Lower leg skin (tissue), 4 donors: ENCODE results near the gene IDH3A. TPM values are rescaled to one million over a fixed set of nuclear protein-coding genes. Genes with fewer than 3 reads are reported as not detected.

Experiments used
- DNase-seq, 2 donors: peaks; one replicate each; pipeline ENCODE4 v3.0.0-alpha.2; 2019; ENCODE audit warnings: low spot score in 2 of 2
- H3K4me3 ChIP-seq: fragments of 200-600 bp; sonication (generic); 2 replicates; pipeline ENCODE4 v1.5.1; 2017; ENCODE audit warnings: mild to moderate bottlenecking, low read depth; ENCODE audit not compliant: poor library complexity, severe bottlenecking
- POLR2A ChIP-seq, 2 donors: fragments of 450-650 bp; IDR thresholded peaks; one replicate each; pipeline ENCODE4 v1.6.1; 2016 to 2017; ENCODE audit warnings: antibody characterized with exemption in 2 of 2, mild to moderate bottlenecking in 1 of 2, moderate library complexity in 1 of 2
- WGBS, 2 donors: methylation state at CpG; one replicate each; pipeline ENCODE4 v1.1.5; 2018; 5-methylcytosine and 5-hydroxymethylcytosine counted together
- intact Hi-C: fragments of 100-400 bp; cut with DNase I; formaldehyde crosslinking; loops from one replicate; pipeline ENCODE4 v1.15.0; 2023; ENCODE audit warnings: low total_unique reads
- total RNA-seq, 4 donors: library from RNA; depleted of rRNA; stranded (reverse); fragments of >200 nt; gene quantifications; one replicate each; pipeline ENCODE4 v1.1.0, GENCODE V29; 2016
- TF ChIP-seq, protein P1 (sequence below), 3 donors: fragments of 450-650 bp; IDR thresholded peaks; one replicate each; pipeline ENCODE4 v1.5.1; 2016; ENCODE audit warnings: antibody characterized with exemption in 3 of 3, mild to moderate bottlenecking in 3 of 3, moderate library complexity in 2 of 3

IDH3A gene
- total RNA-seq, 4 donors from 2014 or later, result 51.0 to 77.2 (median 60.8) TPM

DNA sequence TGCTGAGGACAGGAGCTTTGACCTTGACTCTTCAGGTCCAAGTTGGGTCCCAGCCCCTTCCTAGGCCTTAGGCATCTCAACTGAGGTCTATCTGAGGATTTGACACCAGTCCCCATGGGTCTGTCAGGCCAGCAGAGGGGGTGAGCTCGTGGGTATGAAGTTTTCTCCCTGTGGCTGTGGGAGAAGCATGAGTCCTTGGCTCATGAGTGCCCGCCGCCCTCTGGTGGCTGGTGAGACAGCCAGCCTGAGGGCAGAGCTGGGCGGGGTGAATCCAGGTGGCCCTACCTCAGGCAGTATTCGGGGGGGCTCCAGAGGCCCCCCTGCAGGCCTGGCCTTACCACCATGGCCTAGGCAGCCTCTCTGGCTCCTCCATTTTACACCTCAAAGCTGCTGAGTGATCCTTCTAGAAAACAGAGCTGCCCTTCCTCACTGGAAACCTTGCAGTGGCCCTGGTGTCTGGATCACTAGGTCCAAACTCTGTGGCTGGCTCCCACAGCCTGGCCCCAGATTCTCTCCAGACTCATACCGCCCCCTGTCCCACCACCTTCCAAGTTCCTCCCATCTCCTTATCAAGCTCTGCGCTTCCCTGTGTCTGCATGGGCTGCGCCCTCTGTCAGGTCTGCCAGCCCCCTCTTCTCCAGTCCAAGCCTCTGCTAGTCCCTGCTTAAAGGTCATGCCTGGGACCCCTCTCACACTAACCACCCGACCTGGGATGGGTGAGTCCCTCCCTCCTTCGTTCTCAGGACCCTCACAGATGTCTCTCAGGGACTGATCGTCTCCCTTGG lies 40.7 kb upstream of the IDH3A start:
- WGBS, 2 donors, result 41 to 46% methylated on average over 11 of the region's 11 CpGs
- TF ChIP-seq, protein P1, sequence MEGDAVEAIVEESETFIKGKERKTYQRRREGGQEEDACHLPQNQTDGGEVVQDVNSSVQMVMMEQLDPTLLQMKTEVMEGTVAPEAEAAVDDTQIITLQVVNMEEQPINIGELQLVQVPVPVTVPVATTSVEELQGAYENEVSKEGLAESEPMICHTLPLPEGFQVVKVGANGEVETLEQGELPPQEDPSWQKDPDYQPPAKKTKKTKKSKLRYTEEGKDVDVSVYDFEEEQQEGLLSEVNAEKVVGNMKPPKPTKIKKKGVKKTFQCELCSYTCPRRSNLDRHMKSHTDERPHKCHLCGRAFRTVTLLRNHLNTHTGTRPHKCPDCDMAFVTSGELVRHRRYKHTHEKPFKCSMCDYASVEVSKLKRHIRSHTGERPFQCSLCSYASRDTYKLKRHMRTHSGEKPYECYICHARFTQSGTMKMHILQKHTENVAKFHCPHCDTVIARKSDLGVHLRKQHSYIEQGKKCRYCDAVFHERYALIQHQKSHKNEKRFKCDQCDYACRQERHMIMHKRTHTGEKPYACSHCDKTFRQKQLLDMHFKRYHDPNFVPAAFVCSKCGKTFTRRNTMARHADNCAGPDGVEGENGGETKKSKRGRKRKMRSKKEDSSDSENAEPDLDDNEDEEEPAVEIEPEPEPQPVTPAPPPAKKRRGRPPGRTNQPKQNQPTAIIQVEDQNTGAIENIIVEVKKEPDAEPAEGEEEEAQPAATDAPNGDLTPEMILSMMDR (IDR thresholded peaks at IDR 0.05), result peak in 1 of 3 donors; percentile 94
- TF ChIP-seq POLR2A (IDR thresholded peaks at IDR 0.05), result no peak
- H3K4me3 ChIP-seq, result no peak overlapping the region
- peak; percentile 71 to 95 for DNase-seq
- intact Hi-C loops, result loop anchor here (5.0 kb wide), 1 partner anchor 141 kb away; no protein-coding TSS in a partner anchor

DNA sequence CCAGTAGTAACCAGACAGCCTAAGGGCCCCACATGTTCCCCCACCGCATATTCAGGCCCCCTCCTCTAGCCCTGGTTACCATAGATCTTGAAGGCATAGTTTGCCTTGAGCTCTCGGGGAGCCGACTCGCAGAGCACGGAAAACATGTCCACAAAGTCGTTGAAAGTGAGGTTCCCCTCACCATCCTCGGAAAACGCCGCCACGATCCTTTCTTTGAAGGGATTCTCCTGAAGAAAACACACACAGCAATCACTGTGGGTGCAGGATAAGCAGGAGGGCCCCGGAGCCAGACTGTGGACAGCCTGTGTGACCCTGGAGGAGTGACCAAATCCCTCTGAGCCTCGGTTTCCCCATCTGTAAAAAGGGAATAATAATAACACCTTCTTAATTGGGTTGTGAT lies 40.0 kb upstream of the IDH3A start:
- WGBS, 2 donors, result 92 to 93% methylated on average over 12 of the region's 12 CpGs
- TF ChIP-seq, protein P1 (IDR thresholded peaks at IDR 0.05), result no peak
- no peak for TF ChIP-seq POLR2A (IDR thresholded peaks at IDR 0.05)
- H3K4me3 ChIP-seq, result no peak overlapping the region
- DNase-seq, result no peak
- intact Hi-C loops, result loop anchor here (5.0 kb wide), 1 partner anchor 142 kb away; no protein-coding TSS in a partner anchor

- TF ChIP-seq, protein P1 (IDR thresholded peaks at IDR 0.05), result no peak
- TF ChIP-seq POLR2A (IDR thresholded peaks at IDR 0.05), result no peak
Measured at GRCh38 chr15:78110096-78110495, 39.1 kb upstream of the IDH3A start.

DNA sequence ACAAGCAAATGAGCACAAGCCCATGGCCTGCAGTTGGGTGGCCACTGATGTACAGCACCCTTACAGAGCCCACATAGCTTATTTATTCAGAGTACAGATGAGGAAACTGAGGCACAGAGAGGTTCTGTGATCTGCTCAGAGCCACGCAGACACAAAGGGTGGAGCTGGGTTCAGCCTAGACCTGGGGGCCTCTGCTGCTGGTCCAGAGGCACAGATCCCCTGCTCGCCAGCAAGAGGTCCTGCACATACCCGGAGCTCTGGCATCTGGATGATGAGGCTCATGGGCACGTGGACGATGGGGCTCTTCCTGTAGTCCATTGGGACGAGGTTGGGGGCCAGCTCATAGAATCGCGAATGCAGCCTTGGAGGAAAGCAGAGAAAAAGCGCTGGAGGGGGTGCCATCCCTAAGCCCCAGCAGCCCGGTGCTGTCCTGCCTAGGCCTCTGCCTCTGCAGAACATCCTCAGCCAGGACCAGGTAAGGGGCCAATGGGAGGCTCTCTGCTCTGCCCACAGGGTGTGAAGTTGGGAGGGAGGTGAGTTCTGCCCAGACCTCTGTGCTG lies 38.2 kb upstream of the IDH3A start:
- H3K4me3 ChIP-seq, result no peak overlapping the region
- no peak for DNase-seq
- 92 to 98% methylated on average over 9 to 10 of the region's 10 CpGs for WGBS, 2 donors
- intact Hi-C loops, result loop anchor here (5.0 kb wide), 1 partner anchor 131 kb away; no protein-coding TSS in a partner anchor
- TF ChIP-seq POLR2A (IDR thresholded peaks at IDR 0.05), result no peak
- TF ChIP-seq, protein P1 (IDR thresholded peaks at IDR 0.05), result no peak

More at GRCh38 chr15:78110096-78110495, 39.1 kb upstream of the IDH3A start:
- DNase-seq, result no peak
- intact Hi-C loops, result loop anchor here (5.0 kb wide), 1 partner anchor 132 kb away; no protein-coding TSS in a partner anchor
- H3K4me3 ChIP-seq, result no peak overlapping the region
- 95 to 96% methylated on average over 6 of the region's 6 CpGs for WGBS, 2 donors

- H3K4me3 ChIP-seq, result no peak overlapping the region
- TF ChIP-seq POLR2A (IDR thresholded peaks at IDR 0.05), result no peak
- TF ChIP-seq, protein P1 (IDR thresholded peaks at IDR 0.05), result no peak
- 76 to 100% methylated on average over 3 of the region's 3 CpGs for WGBS, 2 donors
- no peak for DNase-seq
- intact Hi-C loops, result loop anchor here (5.0 kb wide), 1 partner anchor 131 kb away; no protein-coding TSS in a partner anchor
Measured at GRCh38 chr15:78111788-78112187, 37.4 kb upstream of the IDH3A start.
